OCI-LY1 (cell line): Measurements from ENCODE around the gene CD3E.

Source experiments
- H2AFZ ChIP-seq: fragments of 200-600 bp; sonication (generic), shearing (Covaris generic); 2 replicates; pipeline ENCODE4 v1.6.0; 2014; ENCODE audit warnings: antibody characterized with exemption, mild to moderate bottlenecking, low read length
- H3F3A ChIP-seq: fragments of 200-600 bp; sonication (generic), shearing (Covaris generic); 2 replicates; pipeline ENCODE4 v1.6.0; 2014; ENCODE audit warnings: mild to moderate bottlenecking, antibody characterized with exemption, low read length, moderate library complexity; ENCODE audit not compliant: insufficient read depth
- H3K27ac ChIP-seq: fragments of 200-600 bp; sonication (generic); 2 replicates; pipeline ENCODE4 v1.5.1; 2014; ENCODE audit warnings: low read length, mixed run types, mild to moderate bottlenecking, low read depth; ENCODE audit not compliant: poor library complexity, severe bottlenecking
- H3K27me3 ChIP-seq: fragments of 200-600 bp; sonication (generic); 2 replicates; pipeline ENCODE4 v1.6.0; 2014; ENCODE audit warnings: antibody characterized with exemption, mild to moderate bottlenecking, low read length, moderate library complexity; ENCODE audit not compliant: insufficient read depth
- H3K36me3 ChIP-seq: fragments of 200-600 bp; sonication (generic); 2 replicates; pipeline ENCODE4 v1.6.1; 2014; ENCODE audit warnings: mild to moderate bottlenecking, antibody characterized with exemption, low read length, moderate library complexity, mixed read lengths; ENCODE audit not compliant: insufficient read depth
- H3K4me1 ChIP-seq: fragments of 200-600 bp; sonication (generic); 2 replicates; pipeline ENCODE4 v1.5.1; 2014; ENCODE audit warnings: mild to moderate bottlenecking, low read length, moderate library complexity; ENCODE audit not compliant: insufficient read depth, severe bottlenecking
- H3K4me2 ChIP-seq: fragments of 200-600 bp; sonication (generic), shearing (Covaris generic); 2 replicates; pipeline ENCODE4 v1.6.1; 2014; ENCODE audit warnings: low read length
- H3K4me3 ChIP-seq: fragments of 200-600 bp; sonication (generic); 2 replicates; pipeline ENCODE4 v1.5.1; 2014; ENCODE audit warnings: low read length, low read depth, mild to moderate bottlenecking, mixed read lengths; ENCODE audit not compliant: poor library complexity, severe bottlenecking
- H3K79me2 ChIP-seq: fragments of 200-600 bp; shearing (Covaris generic); 2 replicates; pipeline ENCODE4 v1.6.1; 2016; ENCODE audit warnings: mixed run types, low read length, mixed read lengths; ENCODE audit not compliant: insufficient read depth
- H3K9ac ChIP-seq: fragments of 200-600 bp; sonication (generic), shearing (Covaris generic); 2 replicates; pipeline ENCODE4 v1.6.1; 2014; ENCODE audit warnings: mild to moderate bottlenecking, low read length, mixed read lengths
- H3K9me2 ChIP-seq: fragments of 200-600 bp; sonication (generic), shearing (Covaris generic); 2 replicates; pipeline ENCODE4 v1.6.1; 2014; ENCODE audit warnings: low read depth, mild to moderate bottlenecking, low read length, mixed read lengths
- H3K9me3 ChIP-seq: fragments of 200-600 bp; shearing (Covaris generic); 2 replicates; pipeline ENCODE4 v1.6.1; 2014; ENCODE audit warnings: low read length, mixed read lengths
- H4K20me1 ChIP-seq: fragments of 200-600 bp; sonication (generic), shearing (Covaris generic); 2 replicates; pipeline ENCODE4 v1.6.0; 2016; ENCODE audit warnings: mild to moderate bottlenecking, low read length; ENCODE audit not compliant: insufficient read depth
- CTCF ChIP-seq: fragments of 200-600 bp; sonication (generic), shearing (Covaris generic); IDR thresholded peaks from 2 replicates; pipeline ENCODE4 v1.5.1; 2017; ENCODE audit warnings: mild to moderate bottlenecking, antibody characterized with exemption, low read length, moderate library complexity, mixed read lengths
- EZH2 ChIP-seq: fragments of 200-600 bp; sonication (generic), shearing (Covaris generic); IDR thresholded peaks from 2 replicates; pipeline ENCODE4 v1.8.0; 2017; ENCODE audit warnings: borderline replicate concordance, mixed run types, mild to moderate bottlenecking, antibody characterized with exemption, low read length, moderate library complexity, mixed read lengths

The CD3E gene

GRCh38 chr11:118282606-118283005 is 21.9 kb upstream of the CD3E start:
- Histone ChIP-seq H3K79me2 (no peaks in the 10 kb centered on the region), H4K20me1 (no peaks in the 10 kb centered on the region), H3K27ac (no peak overlapping the region), H3K4me1 (no peaks in the 10 kb centered on the region), H2AFZ (no peak overlapping the region), H3K9me2 (no peaks in the 10 kb centered on the region), H3K4me3 (no peak overlapping the region), H3K27me3 (no peaks in the 10 kb centered on the region), H3F3A (no peaks in the 10 kb centered on the region), H3K9ac (no peak overlapping the region), H3K9me3 (no peaks in the 10 kb centered on the region), H3K36me3 (no peaks in the 10 kb centered on the region), H3K4me2 (no peak overlapping the region)
- no peak for TF ChIP-seq CTCF
- no peak for TF ChIP-seq EZH2

GRCh38 chr11:118283037-118283636 is 21.4 kb upstream of the CD3E start:
- no peak for TF ChIP-seq CTCF
- TF ChIP-seq EZH2 = no peak
- no peaks in the 10 kb centered on the region for H4K20me1 ChIP-seq
- H3K9me2 ChIP-seq = no peaks in the 10 kb centered on the region
- H2AFZ ChIP-seq = no peak overlapping the region
- no peaks in the 10 kb centered on the region for H3K79me2 ChIP-seq
- H3K4me1 ChIP-seq = no peaks in the 10 kb centered on the region
- no peaks in the 10 kb centered on the region for H3K36me3 ChIP-seq
- no peak overlapping the region for H3K9ac ChIP-seq
- H3F3A ChIP-seq = no peaks in the 10 kb centered on the region
- H3K4me2 ChIP-seq = no peak overlapping the region
- H3K27ac ChIP-seq = no peak overlapping the region
- H3K27me3 ChIP-seq = no peaks in the 10 kb centered on the region
- no peaks in the 10 kb centered on the region for H3K9me3 ChIP-seq
- H3K4me3 ChIP-seq = no peak overlapping the region

- Histone ChIP-seq H2AFZ (no peak overlapping the region), H3K4me2 (no peak overlapping the region), H4K20me1 (no peaks in the 10 kb centered on the region), H3K9me3 (no peaks in the 10 kb centered on the region), H3K27me3 (no peaks in the 10 kb centered on the region), H3F3A (no peaks in the 10 kb centered on the region), H3K36me3 (no peaks in the 10 kb centered on the region), H3K9me2 (no peaks in the 10 kb centered on the region), H3K27ac (no peak overlapping the region), H3K4me1 (no peaks in the 10 kb centered on the region), H3K9ac (no peak overlapping the region), H3K79me2 (no peaks in the 10 kb centered on the region), H3K4me3 (no peak overlapping the region)
- TF ChIP-seq EZH2 (no peak), CTCF (no peak)
These were observed 20.7 kb upstream of the CD3E start for GRCh38 chr11:118283756-118284350.
